IPS-15b (cell line): ENCODE measurements around the gene EHF.

ENCODE experiments used
- H3K27me3 ChIP-seq: one replicate; pipeline ENCODE4 v1.6.1; 2013; ENCODE audit warnings: low read length; ENCODE audit not compliant: control insufficient read depth, insufficient read depth
- H3K36me3 ChIP-seq: one replicate; pipeline ENCODE4 v1.6.1; 2013; ENCODE audit warnings: low read length; ENCODE audit not compliant: control insufficient read depth, insufficient read depth
- H3K4me1 ChIP-seq: one replicate; pipeline ENCODE4 v1.6.1; 2013; ENCODE audit warnings: mild to moderate bottlenecking, low read length; ENCODE audit not compliant: control insufficient read depth, insufficient read depth
- H3K4me3 ChIP-seq: one replicate; pipeline ENCODE4 v1.5.1; 2013; ENCODE audit warnings: low read depth, low read length
- H3K9ac ChIP-seq: one replicate; pipeline ENCODE4 v1.6.1; 2013; ENCODE audit warnings: low read depth, mild to moderate bottlenecking, low read length
- H3K9me3 ChIP-seq: one replicate; pipeline ENCODE4 v1.6.1; 2013; ENCODE audit warnings: mild to moderate bottlenecking, low read length; ENCODE audit not compliant: control insufficient read depth, insufficient read depth

EHF gene

DNA sequence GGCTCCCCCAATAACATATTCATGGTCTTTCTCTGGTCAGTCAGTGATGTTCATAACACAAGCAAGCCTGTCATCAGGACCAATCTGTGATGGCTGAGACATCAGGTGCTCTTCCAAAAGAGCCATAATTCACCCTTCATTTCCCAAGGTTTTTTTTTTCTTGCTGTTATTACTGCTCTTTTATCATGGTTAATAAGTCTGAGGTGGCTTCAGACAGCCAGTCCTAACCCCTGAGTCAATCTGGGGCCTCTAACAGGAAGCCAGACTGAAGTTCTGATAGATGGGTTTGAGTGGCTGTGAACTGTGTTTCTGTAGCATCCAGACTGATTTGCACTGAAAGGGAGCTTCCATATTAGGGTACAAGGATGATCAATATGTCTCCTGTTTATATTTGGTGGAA is 8.8 kb downstream of the EHF start:
- no peaks in the 10 kb centered on the region for H3K36me3 ChIP-seq
- no peaks in the 10 kb centered on the region for H3K4me1 ChIP-seq
- H3K4me3 ChIP-seq, result no peak overlapping the region
- H3K9me3 ChIP-seq, result no peaks in the 10 kb centered on the region
- no peak overlapping the region for H3K9ac ChIP-seq
- H3K27me3 ChIP-seq, result no peaks in the 10 kb centered on the region

- no peaks in the 10 kb centered on the region for H3K27me3 ChIP-seq
- no peak overlapping the region for H3K4me3 ChIP-seq
- no peak overlapping the region for H3K9ac ChIP-seq
- H3K36me3 ChIP-seq, result no peaks in the 10 kb centered on the region
- H3K4me1 ChIP-seq, result no peaks in the 10 kb centered on the region
- no peaks in the 10 kb centered on the region for H3K9me3 ChIP-seq
Measured at GRCh38 chr11:34630544-34630943, 9.7 kb downstream of the EHF start.

DNA sequence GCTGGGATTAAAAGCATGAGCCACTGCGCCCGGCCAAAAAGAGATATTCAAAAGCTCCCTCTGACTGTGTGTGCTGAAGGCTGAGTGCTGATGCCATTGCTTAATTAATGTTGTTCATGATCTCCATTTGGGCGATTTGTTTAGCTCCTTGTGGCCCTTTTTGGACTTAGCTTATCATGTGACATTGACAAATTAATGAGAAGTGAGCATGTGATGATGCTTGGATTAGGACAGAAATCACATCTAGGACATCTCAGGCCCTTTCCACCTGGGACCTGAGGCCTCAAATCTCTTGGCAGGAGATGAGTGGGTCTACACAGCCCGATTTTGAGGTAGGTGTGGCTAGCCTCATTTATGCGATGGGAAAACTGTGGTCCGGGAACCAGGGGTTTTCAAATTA is 10.4 kb downstream of the EHF start:
- H3K27me3 ChIP-seq, result no peaks in the 10 kb centered on the region
- no peaks in the 10 kb centered on the region for H3K9me3 ChIP-seq
- no peak overlapping the region for H3K4me3 ChIP-seq
- H3K4me1 ChIP-seq, result no peaks in the 10 kb centered on the region
- H3K9ac ChIP-seq, result no peak overlapping the region
- H3K36me3 ChIP-seq, result no peaks in the 10 kb centered on the region

- Histone ChIP-seq H3K36me3 (no peaks in the 10 kb centered on the region), H3K27me3 (no peaks in the 10 kb centered on the region), H3K9me3 (no peaks in the 10 kb centered on the region), H3K9ac (no peak overlapping the region), H3K4me3 (no peak overlapping the region), H3K4me1 (no peaks in the 10 kb centered on the region)
Measured at GRCh38 chr11:34631737-34632104, 10.8 kb downstream of the EHF start.

GRCh38 chr11:34632105-34632791 is 11.4 kb downstream of the EHF start:
- Histone ChIP-seq H3K4me1 (no peaks in the 10 kb centered on the region), H3K4me3 (no peak overlapping the region), H3K36me3 (no peaks in the 10 kb centered on the region), H3K9me3 (no peaks in the 10 kb centered on the region), H3K27me3 (no peaks in the 10 kb centered on the region), H3K9ac (no peak overlapping the region)

DNA sequence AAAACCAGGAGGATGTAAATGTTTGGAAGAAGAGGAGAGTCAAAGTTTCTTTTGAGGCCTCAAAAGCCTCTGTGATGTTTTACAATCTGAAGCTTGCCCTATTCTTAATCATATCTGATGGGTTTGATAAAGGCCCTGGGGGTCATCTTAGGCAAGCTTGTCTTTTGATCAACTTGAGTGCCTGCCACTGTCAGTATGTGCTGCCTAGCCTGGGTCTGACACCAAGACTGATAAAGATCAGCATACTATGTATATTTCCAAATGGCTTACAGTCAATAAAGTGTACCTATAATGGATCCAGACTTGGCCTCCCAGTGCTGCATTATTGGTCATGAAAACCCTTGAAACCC is 12.7 kb downstream of the EHF start:
- Histone ChIP-seq H3K36me3 (no peaks in the 10 kb centered on the region), H3K27me3 (no peaks in the 10 kb centered on the region), H3K9me3 (no peaks in the 10 kb centered on the region), H3K4me1 (no peaks in the 10 kb centered on the region), H3K9ac (no peak overlapping the region), H3K4me3 (no peak overlapping the region)

DNA sequence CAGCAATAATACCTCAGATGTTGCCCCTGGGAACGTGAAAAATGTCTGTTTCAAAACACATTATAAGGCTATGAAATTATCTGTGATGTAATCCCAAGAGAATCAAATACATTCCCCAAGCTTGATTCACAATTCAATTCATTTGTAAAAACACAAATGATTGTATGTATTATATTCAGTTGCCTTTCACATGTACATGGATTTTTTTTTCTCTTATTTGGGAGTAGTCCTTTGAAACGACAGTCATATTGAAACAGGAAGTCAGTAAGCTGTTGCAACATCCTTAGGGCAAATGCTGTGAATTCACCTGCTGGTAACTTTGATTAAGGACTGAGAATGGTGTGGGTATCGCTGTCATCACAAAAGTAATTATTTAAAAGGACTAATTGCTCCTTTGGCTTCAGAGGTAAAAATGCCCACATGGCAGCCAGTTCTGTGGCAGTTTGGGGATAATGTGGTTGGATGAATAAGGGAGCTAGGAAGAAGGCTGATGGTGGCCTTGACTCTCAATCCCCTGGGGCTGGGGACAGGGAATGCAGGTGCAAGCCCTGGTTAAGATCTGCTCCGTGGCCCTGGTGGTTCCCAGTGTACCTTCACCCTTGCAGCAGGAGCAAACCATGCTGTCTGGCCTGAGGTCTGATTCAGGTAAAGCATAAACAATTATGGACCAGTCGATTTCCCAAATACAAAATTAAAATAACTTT is 13.2 kb downstream of the EHF start:
- no peaks in the 10 kb centered on the region for H3K36me3 ChIP-seq
- H3K27me3 ChIP-seq, result no peaks in the 10 kb centered on the region
- H3K9ac ChIP-seq, result no peak overlapping the region
- no peaks in the 10 kb centered on the region for H3K9me3 ChIP-seq
- no peaks in the 10 kb centered on the region for H3K4me1 ChIP-seq
- H3K4me3 ChIP-seq, result no peak overlapping the region

- H3K4me1 ChIP-seq, result no peaks in the 10 kb centered on the region
- no peaks in the 10 kb centered on the region for H3K9me3 ChIP-seq
- H3K36me3 ChIP-seq, result no peaks in the 10 kb centered on the region
- no peak overlapping the region for H3K4me3 ChIP-seq
- H3K9ac ChIP-seq, result no peak overlapping the region
- H3K27me3 ChIP-seq, result no peaks in the 10 kb centered on the region
Measured at GRCh38 chr11:34634694-34635062, 13.8 kb downstream of the EHF start.

DNA sequence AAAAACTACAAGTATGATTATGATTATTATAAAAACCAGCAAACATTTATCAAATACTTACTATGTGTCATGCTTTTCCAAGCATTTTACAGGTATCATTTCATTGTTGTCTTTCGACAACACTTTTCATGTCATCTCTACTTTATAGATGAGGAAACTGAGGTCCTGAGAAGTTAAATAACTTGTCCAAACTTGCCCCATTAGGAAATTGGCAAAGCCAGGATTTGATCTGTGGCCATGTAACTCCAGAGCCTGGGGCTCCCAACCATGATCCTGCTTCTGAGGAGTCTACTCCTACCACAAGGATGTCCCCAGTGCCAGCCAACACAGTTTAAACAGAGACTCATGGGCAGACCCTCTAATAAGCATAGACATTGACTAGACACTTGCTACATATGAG is 15.2 kb downstream of the EHF start:
- Histone ChIP-seq H3K4me1 (no peaks in the 10 kb centered on the region), H3K27me3 (no peaks in the 10 kb centered on the region), H3K36me3 (no peaks in the 10 kb centered on the region), H3K4me3 (no peak overlapping the region), H3K9me3 (no peaks in the 10 kb centered on the region), H3K9ac (no peak overlapping the region)

DNA sequence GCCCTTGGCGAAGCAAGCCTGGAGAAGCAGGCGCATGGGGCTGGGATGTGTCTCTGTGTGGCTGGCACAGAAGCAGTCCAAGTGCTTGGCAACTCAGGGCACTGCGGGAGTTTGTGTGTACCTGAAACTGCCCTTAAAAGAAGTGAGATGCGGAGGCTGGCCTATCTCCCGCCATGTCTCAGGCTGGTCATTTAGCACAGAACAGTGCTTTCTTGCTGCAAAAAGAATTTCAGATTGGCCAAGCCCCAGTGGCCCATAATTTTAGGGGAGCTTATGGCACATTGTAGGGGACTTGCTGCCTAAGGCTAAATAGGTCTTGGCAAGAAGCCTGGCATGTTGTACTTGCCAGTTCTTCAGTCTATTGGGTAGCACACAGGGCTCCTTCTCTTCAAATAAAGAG is 16.4 kb downstream of the EHF start:
- H3K4me1 ChIP-seq, result no peaks in the 10 kb centered on the region

DNA sequence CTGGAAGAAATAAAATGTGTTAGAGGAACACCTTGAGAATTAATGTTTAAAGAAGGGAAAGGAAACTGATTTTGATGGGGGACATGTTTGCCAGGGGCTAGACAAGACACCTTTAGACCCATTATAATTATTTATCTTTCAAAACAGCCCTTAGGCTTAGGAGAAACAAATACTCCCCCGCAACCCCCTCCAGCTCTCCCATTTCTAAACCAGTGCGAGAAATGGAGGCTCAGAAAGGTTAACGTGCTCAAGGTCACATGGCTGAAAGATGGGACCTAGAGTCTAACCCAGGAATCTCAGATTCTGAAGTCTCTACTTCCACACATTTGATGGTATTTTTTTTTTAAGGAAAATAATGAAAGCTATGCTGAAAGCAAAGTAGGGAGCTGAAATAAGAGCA is 18.0 kb downstream of the EHF start:
- Histone ChIP-seq H3K9me3 (no peaks in the 10 kb centered on the region), H3K27me3 (no peaks in the 10 kb centered on the region), H3K9ac (no peak overlapping the region), H3K36me3 (no peaks in the 10 kb centered on the region), H3K4me1 (no peaks in the 10 kb centered on the region), H3K4me3 (no peak overlapping the region)

More for the DNA sequence above, 16.4 kb downstream of the EHF start:
- H3K27me3 ChIP-seq, result no peaks in the 10 kb centered on the region
- H3K4me3 ChIP-seq, result no peak overlapping the region
- no peak overlapping the region for H3K9ac ChIP-seq
- no peaks in the 10 kb centered on the region for H3K9me3 ChIP-seq
- no peaks in the 10 kb centered on the region for H3K36me3 ChIP-seq

DNA sequence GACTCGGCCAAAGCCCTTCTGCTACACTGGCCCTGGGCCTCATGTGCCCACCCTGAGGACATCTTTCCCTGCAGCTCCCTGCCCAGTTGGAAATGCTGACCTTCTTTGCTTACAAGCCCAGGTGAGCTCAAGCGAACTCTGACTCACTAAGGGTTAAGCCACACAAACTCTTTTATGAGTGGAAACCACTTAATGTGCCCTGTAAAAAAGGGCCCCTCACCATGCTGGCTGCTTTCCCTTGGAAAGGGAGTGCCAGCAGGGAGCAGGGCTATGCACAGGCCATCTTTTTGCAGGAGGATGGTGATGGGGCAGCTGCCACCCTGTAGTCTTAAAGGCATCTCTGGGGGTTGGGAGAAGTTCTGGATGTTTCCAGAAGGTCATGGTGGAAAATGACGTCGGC is 18.7 kb downstream of the EHF start:
- no peak overlapping the region for H3K9ac ChIP-seq

More for the DNA sequence above, 18.7 kb downstream of the EHF start:
- no peaks in the 10 kb centered on the region for H3K9me3 ChIP-seq
- no peaks in the 10 kb centered on the region for H3K4me1 ChIP-seq
- H3K27me3 ChIP-seq, result no peaks in the 10 kb centered on the region
- no peak overlapping the region for H3K4me3 ChIP-seq
- no peaks in the 10 kb centered on the region for H3K36me3 ChIP-seq
